Measurements from ENCODE around the gene GPANK1.
"Not testable (repeated sequence)": the region's sequence is repeated elsewhere in the genome, so short reads cannot be mapped to it uniquely, and the experiment has no call there.

The GPANK1 gene

GRCh38 chr6:31664790-31665500 lies at the start of gene GPANK1:
Gene GPANK1, minus strand, starts transcription at chr6:31664997. Its CDS starts 519 bp downstream, at chr6:31664478.
- peak within 1 kb of the TSS; percentile 66 for H3K4me3 ChIP-seq (ENCODE audit: low read length)
- DNase-seq (ENCODE audit: low read depth): peak; percentile 97
- TF ChIP-seq CTCF (IDR thresholded peaks at IDR 0.05; ENCODE audit: insufficient read depth, low read depth, low read length, missing control alignments): no peak

- TF ChIP-seq CTCF (IDR thresholded peaks at IDR 0.05; ENCODE audit: insufficient read depth, low read depth, low read length, missing control alignments): no peak
- DNase-seq (ENCODE audit: low read depth): no peak
- H3K4me3 ChIP-seq (ENCODE audit: low read length): no peak overlapping the region
Measured at GRCh38 chr6:31713991-31714684, 49.3 kb upstream of the GPANK1 start.

- no peak for DNase-seq (ENCODE audit: low read depth)
- no peak for TF ChIP-seq CTCF (IDR thresholded peaks at IDR 0.05; ENCODE audit: insufficient read depth, low read depth, low read length, missing control alignments)
- no peak overlapping the region for H3K4me3 ChIP-seq (ENCODE audit: low read length)
Measured at GRCh38 chr6:31713465-31713864, 48.7 kb upstream of the GPANK1 start.

GRCh38 chr6:31712296-31712695 lies 47.5 kb upstream of the GPANK1 start:
- DNase-seq (ENCODE audit: low read depth): peak; percentile 52
- no peak overlapping the region for H3K4me3 ChIP-seq (ENCODE audit: low read length)
- TF ChIP-seq CTCF (IDR thresholded peaks at IDR 0.05; ENCODE audit: insufficient read depth, low read depth, low read length, missing control alignments): peak; percentile 50

- no peak for TF ChIP-seq CTCF (IDR thresholded peaks at IDR 0.05; ENCODE audit: insufficient read depth, low read depth, low read length, missing control alignments)
- no peak overlapping the region for H3K4me3 ChIP-seq (ENCODE audit: low read length)
- peak; percentile 21 for DNase-seq (ENCODE audit: low read depth)
Measured at GRCh38 chr6:31711233-31711632, 46.4 kb upstream of the GPANK1 start.

- TF ChIP-seq CTCF (IDR thresholded peaks at IDR 0.05; ENCODE audit: insufficient read depth, low read depth, low read length, missing control alignments): no peak
- no peak overlapping the region for H3K4me3 ChIP-seq (ENCODE audit: low read length)
Measured at GRCh38 chr6:31710523-31711219, 45.9 kb upstream of the GPANK1 start.

GRCh38 chr6:31709157-31709556 lies 44.4 kb upstream of the GPANK1 start:
- not testable (repeated sequence) for H3K4me3 ChIP-seq (ENCODE audit: low read length); DNase-seq (ENCODE audit: low read depth)

More at GRCh38 chr6:31710523-31711219, 45.9 kb upstream of the GPANK1 start:
- no peak for DNase-seq (ENCODE audit: low read depth)

All from epithelial cell of esophagus (primary cell).